Type B pancreatic cell (in vitro differentiated cells): ENCODE results near the gene MARCHF3. TPM values are rescaled to one million over a fixed set of nuclear protein-coding genes. Genes with fewer than 3 reads are reported as not detected.

ENCODE experiments used
- DNase-seq: peaks from one replicate; pipeline ENCODE4 v3.0.0; 2021; ENCODE audit warnings: mixed read lengths; ENCODE audit not compliant: unreplicated experiment; ENCODE audit errors: extremely low spot score
- H3K27ac Mint-ChIP-seq: 2 replicates; pipeline ENCODE4 v1.8.0; 2021; ENCODE audit warnings: mild to moderate bottlenecking, mixed read lengths
- H3K27me3 Mint-ChIP-seq: 2 replicates; pipeline ENCODE4 v1.8.0; 2021; ENCODE audit warnings: mixed read lengths
- H3K36me3 Mint-ChIP-seq: 2 replicates; pipeline ENCODE4 v1.8.0; 2021; ENCODE audit warnings: mixed read lengths
- H3K4me1 Mint-ChIP-seq: one replicate; pipeline ENCODE4 v1.8.0; 2021; ENCODE audit warnings: mixed read lengths; ENCODE audit not compliant: unreplicated experiment
- H3K4me3 Mint-ChIP-seq: 2 replicates; pipeline ENCODE4 v1.8.0; 2021; ENCODE audit warnings: mild to moderate bottlenecking, mixed read lengths
- H3K9me3 Mint-ChIP-seq: 2 replicates; pipeline ENCODE4 v1.8.0; 2021; ENCODE audit warnings: mixed read lengths
- long read RNA-seq: library from polyadenylated mRNA; unstranded; transcript quantifications from one replicate; pipeline ENCODE4 v2.0.0, GENCODE V29; 2020
- total RNA-seq: library from RNA; stranded (reverse); gene quantifications from 2 replicates; pipeline ENCODE4 v1.2.1, GENCODE V29; 2021; ENCODE audit warnings: low replicate concordance
- TF ChIP-seq, protein P1 (sequence below): fragments of 200-600 bp; sonication (generic); conservative IDR thresholded peaks from 2 replicates; pipeline ENCODE4 v1.5.0; 2021; ENCODE audit warnings: antibody characterized with exemption, mild to moderate bottlenecking

MARCHF3 gene
- total RNA-seq, result 4.9 and 5.9 TPM in 2 replicates
- long read RNA-seq, full-length matches to known transcripts, result 15 of 18 reads
- long read RNA-seq, partial matches to known transcripts, result 0 of 18 reads
- long read RNA-seq, other reads (novel, unspliced or antisense), result 3 of 18 reads

DNA sequence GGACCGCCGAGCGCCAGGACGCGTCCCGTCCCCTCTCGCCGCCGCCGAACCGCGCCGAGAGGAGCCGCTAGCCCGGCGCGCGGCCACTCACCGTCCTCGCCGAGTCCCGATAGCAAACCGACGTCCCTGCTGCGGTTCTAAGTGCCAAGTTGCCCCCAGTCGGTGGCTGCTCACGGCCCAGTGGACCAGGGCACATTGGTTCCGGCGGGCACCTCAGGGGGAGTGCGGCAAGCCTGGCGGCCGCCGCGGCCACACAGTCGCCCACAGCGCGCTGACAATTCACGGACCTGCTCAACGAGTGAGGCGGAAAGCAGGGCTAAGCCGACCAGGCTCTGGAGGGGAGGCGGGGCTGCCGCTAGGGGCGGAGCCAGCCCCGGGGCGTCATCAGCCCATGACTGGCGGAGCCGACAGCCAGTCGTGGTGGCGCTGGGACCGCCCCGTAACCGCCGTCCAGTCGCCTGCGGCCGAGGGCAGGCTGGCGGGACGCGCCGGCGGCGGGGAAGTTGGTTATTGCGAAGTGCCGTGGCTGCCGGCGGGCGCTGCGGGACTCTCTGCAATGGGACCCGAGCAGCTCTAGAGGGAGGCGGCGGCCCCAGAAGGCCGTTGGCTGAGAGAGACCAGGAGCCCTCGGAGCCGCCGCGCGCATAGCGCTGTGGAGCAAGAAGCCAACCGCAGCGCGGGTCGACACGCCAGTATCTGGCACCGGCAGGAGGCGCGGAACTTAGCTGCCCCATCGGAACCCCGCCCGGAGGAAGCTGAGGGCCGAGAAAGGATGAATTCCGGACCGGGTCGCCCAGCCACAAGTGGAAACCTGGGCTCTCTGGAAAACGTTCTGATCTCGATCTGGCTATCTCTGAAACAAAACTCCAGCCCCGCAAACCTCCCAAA lies at the start of gene MARCHF3:
TSS of gene MARCHF3 (minus strand) at position 300 of the 888 bp plus-strand sequence. CDS start 112,387 bp downstream, outside the sequence.
- TF ChIP-seq, protein P1, sequence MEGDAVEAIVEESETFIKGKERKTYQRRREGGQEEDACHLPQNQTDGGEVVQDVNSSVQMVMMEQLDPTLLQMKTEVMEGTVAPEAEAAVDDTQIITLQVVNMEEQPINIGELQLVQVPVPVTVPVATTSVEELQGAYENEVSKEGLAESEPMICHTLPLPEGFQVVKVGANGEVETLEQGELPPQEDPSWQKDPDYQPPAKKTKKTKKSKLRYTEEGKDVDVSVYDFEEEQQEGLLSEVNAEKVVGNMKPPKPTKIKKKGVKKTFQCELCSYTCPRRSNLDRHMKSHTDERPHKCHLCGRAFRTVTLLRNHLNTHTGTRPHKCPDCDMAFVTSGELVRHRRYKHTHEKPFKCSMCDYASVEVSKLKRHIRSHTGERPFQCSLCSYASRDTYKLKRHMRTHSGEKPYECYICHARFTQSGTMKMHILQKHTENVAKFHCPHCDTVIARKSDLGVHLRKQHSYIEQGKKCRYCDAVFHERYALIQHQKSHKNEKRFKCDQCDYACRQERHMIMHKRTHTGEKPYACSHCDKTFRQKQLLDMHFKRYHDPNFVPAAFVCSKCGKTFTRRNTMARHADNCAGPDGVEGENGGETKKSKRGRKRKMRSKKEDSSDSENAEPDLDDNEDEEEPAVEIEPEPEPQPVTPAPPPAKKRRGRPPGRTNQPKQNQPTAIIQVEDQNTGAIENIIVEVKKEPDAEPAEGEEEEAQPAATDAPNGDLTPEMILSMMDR, result peak; percentile 50
- H3K4me1 Mint-ChIP-seq, result peaks cover 13% of the 10 kb centered on the region
- H3K36me3 Mint-ChIP-seq, result no peaks in the 10 kb centered on the region
- H3K27ac Mint-ChIP-seq, result peak within 1 kb of the TSS; percentile 62
- H3K4me3 Mint-ChIP-seq, result peak within 1 kb of the TSS; percentile 92
- peaks cover 55% of the 10 kb centered on the region for H3K27me3 Mint-ChIP-seq
- H3K9me3 Mint-ChIP-seq, result no peaks in the 10 kb centered on the region
- peak; percentile 96 for DNase-seq

GRCh38 chr5:127079994-127080491 lies 49.7 kb upstream of the MARCHF3 start:
- Mint-ChIP-seq H3K27me3 (peaks cover 18% of the 10 kb centered on the region), H3K4me3 (no peak overlapping the region), H3K27ac (no peak overlapping the region), H3K36me3 (no peaks in the 10 kb centered on the region), H3K4me1 (peaks cover 24% of the 10 kb centered on the region), H3K9me3 (no peaks in the 10 kb centered on the region)
- TF ChIP-seq, protein P1, result no peak
- DNase-seq, result no peak

- no peak for DNase-seq
- Mint-ChIP-seq H3K9me3 (no peaks in the 10 kb centered on the region), H3K4me1 (peaks cover 24% of the 10 kb centered on the region), H3K36me3 (no peaks in the 10 kb centered on the region), H3K27ac (no peak overlapping the region), H3K4me3 (no peak overlapping the region), H3K27me3 (peaks cover 6% of the 10 kb centered on the region)
- TF ChIP-seq, protein P1, result no peak
Observed at GRCh38 chr5:127077366-127077765, 47.0 kb upstream of the MARCHF3 start.

GRCh38 chr5:127076315-127077129 lies 46.2 kb upstream of the MARCHF3 start:
- Mint-ChIP-seq H3K27ac (no peak overlapping the region), H3K4me3 (no peak overlapping the region), H3K36me3 (no peaks in the 10 kb centered on the region), H3K27me3 (peaks cover 6% of the 10 kb centered on the region), H3K9me3 (no peaks in the 10 kb centered on the region), H3K4me1 (peaks cover 24% of the 10 kb centered on the region)
- TF ChIP-seq, protein P1, result no peak
- no peak for DNase-seq

- H3K36me3 Mint-ChIP-seq, result no peaks in the 10 kb centered on the region
- H3K27ac Mint-ChIP-seq, result no peak overlapping the region
- H3K9me3 Mint-ChIP-seq, result no peaks in the 10 kb centered on the region
- peaks cover 12% of the 10 kb centered on the region for H3K4me1 Mint-ChIP-seq
- TF ChIP-seq, protein P1, result no peak
- H3K4me3 Mint-ChIP-seq, result peak overlapping the region; percentile 91
- peaks cover 2% of the 10 kb centered on the region for H3K27me3 Mint-ChIP-seq
- DNase-seq, result no peak
Observed at GRCh38 chr5:127074466-127074865, 44.1 kb upstream of the MARCHF3 start.
